Heart right ventricle (tissue), 16 donors: ENCODE results near the gene HPCAL1. TPM values are rescaled to one million over a fixed set of nuclear protein-coding genes. Genes with fewer than 3 reads are reported as not detected.
A peak's percentile ranks its signal among the peaks of the same experiment; 100 is the strongest.

Experiments used
- ATAC-seq, 8 donors: fragments of 200-7000 bp; cut with Tn5 transposase; one replicate each; pipeline ENCODE4 v1.9.1; 2020; ENCODE audit warnings: mild to moderate bottlenecking in 8 of 8, moderate library complexity in 8 of 8, moderate number of reproducible peaks in 1 of 8
- DNase-seq, 2 donors: peaks; one replicate each; pipeline ENCODE4 v3.0.0-alpha.2; 2020
- H3K27ac ChIP-seq, 10 donors: fragments of 200-600 bp; sonication (generic) in 2 of 10; one replicate each; pipeline versions ENCODE4 v1.5.0 to v1.8.0; 2020 to 2022; ENCODE audit warnings: mild to moderate bottlenecking in 3 of 10
- H3K27me3 ChIP-seq, 7 donors: fragments of 200-600 bp; one replicate each; pipeline ENCODE4 v1.8.0; 2021 to 2022; ENCODE audit warnings: mild to moderate bottlenecking in 2 of 7
- H3K36me3 ChIP-seq, 9 donors: fragments of 200-600 bp; sonication (generic) in 1 of 9; one replicate each; pipeline versions ENCODE4 v1.5.0 to v1.8.0; 2020 to 2022; ENCODE audit warnings: mild to moderate bottlenecking in 2 of 9
- H3K4me1 ChIP-seq, 9 donors: fragments of 200-600 bp; sonication (generic) in 1 of 9; one replicate each; pipeline versions ENCODE4 v1.5.0 to v1.8.0; 2020 to 2022; ENCODE audit warnings: mild to moderate bottlenecking in 4 of 9
- H3K4me3 ChIP-seq, 10 donors: fragments of 200-600 bp; sonication (generic) in 2 of 10; one replicate each; pipeline versions ENCODE4 v1.5.0 to v1.8.0; 2020 to 2022; ENCODE audit warnings: mild to moderate bottlenecking in 7 of 10, moderate library complexity in 2 of 10
- H3K9me3 ChIP-seq, 11 donors: fragments of 200-600 bp in 10 of 11; sonication (generic) in 2 of 11; one replicate each; pipeline versions ENCODE4 v1.5.0 to v1.8.0; 2013 to 2022; ENCODE audit warnings: mild to moderate bottlenecking in 2 of 11, control low read depth in 1 of 11, moderate library complexity in 1 of 11
- WGBS, 2 donors: extraction: QIAGEN DNeasy Blood & Tissue Kit; methylation state at CpG; one replicate each; pipeline ENCODE4 v1.1.7; 2013; ENCODE audit warnings: inconsistent platforms in 1 of 2; 5-methylcytosine and 5-hydroxymethylcytosine counted together
- intact Hi-C, 10 donors: fragments of 100-400 bp; cut with DNase I; formaldehyde crosslinking; loops; one replicate each; pipeline versions ENCODE4 v1.11.1 to v1.14.2; 2022
- polyA plus RNA-seq, 2 donors: library from polyadenylated mRNA; stranded (reverse); fragments of 200-250 nt; gene quantifications; one replicate each; pipeline ENCODE4 v1.2.3, GENCODE V29; 2013
- total RNA-seq, 10 donors: library from RNA; stranded (reverse); fragmentation: NEBNext Ultra II Directional in 3 of 10; extraction: Animal tissue kit (Norgen Biotek cat#: 25700) in 3 of 10; gene quantifications; one replicate each; pipeline versions ENCODE4 v1.2.1 to v1.2.4, GENCODE V29; 2021 to 2023
- TF ChIP-seq, protein P1 (sequence below), 9 donors: fragments of 200-600 bp; sonication (generic) in 2 of 9; IDR thresholded peaks; one replicate each; pipeline versions ENCODE4 v1.5.0 to v1.8.0; 2021 to 2022; ENCODE audit warnings: antibody characterized with exemption in 9 of 9, mild to moderate bottlenecking in 5 of 9, moderate library complexity in 1 of 9
- donor health status: Arrhythmogenic right ventricular cardiomyopathy.
- donor health status: ischemic (EF 13 %, LVEDD 7.1; RV severe dilation, severe dysfunction).
- donor health status: healthy with polysubstance abuse.
- donor health status: DM: no; HTN: yes; CAD: no.
- donor health status: DM: no; HTN: no; CAD: no.
- donor health status: ischemic (EF 25% LVEDD 6.9; RV normal size, moderate dysfunction).
- donor health status: ischemic (EF 25% LVEDD 5.7; RV mildly dilated, moderate dysfunction).
- donor health status: healthy.
- donor health status: DM: yes; HTN: yes; CAD: no.
- donor health status: Ischemic cardiomyopathy.
- donor health status: ischemic (EF 35%, LVEDD 5.7; RV mildly dilated, moderate dysfunction).
- donor health status: nonischemic (EF 11% LVEDD 7.7; RV severe dilation, severe dysfunction).
- donor health status: DM: yes; HTN: yes; CAD: no.
- donor health status: PGD.
- donor health status: ischemic (EF 29% LVEDD 5.4; RV normal size, mild dysfunction).
- donor health status: nonischemic (EF 23%, LVEDD 6.1; RV moderate dilation, normal function).

Gene HPCAL1
- total and polyA plus RNA-seq, 12 donors: 15.8 to 49.2 (median 27.5) TPM

DNA sequence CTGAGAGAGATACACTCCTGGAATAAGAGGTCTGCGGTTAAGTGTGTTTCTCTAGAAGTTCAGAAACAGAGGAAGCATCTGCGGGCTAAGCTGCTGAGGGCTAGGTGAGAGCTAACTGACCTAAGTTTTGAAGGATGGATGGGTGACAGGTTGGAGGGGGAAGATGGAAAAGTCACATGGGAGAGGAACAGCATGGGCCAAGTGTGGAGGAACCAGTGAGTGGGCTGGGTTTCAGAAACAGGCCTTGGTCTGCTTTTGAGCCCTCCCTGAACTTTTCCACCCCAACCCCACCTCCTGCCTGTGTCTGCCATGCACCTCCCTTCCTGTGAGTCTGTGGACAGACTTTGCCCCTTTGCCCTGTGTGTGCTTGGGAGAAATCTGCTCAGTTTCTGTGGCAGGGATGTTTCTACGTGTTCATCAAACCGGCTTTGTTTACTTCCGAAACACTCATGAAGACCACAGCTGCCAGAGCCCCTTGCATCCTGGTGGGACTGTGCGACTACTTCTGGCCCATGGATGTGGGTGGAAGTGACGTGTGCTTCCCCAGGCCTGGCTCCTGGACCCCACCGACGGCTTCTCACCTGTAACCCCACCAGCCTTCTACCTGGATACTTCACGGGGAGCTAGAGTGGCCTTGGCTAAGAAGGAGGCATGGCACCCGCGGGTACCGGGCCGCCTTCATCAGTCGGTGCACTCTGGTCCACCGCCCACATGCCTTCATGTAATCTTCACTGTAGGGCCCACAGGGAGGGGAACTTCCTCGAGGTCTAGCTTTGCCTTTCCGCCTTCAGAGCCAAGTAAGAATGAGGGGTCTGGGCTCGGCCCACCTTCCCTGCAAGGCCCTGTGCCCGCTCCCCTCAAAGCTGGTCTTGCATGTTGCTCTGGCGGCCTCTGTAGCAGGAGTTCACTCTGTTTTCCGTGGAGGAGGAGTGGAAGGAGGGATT is 1.4 kb upstream of the HPCAL1 start:
- ATAC-seq: no peak
- Histone ChIP-seq H3K4me3 (peak overlapping the region in 1 of 10 donors; percentile 83), H3K27me3 (no peaks in the 10 kb centered on the region), H3K9me3 (peaks cover 0 to 8% (median 0%) of the 10 kb centered on the region in 11 donors), H3K4me1 (peaks cover 0 to 59% (median 23%) of the 10 kb centered on the region in 9 donors), H3K27ac (peak overlapping the region in 6 of 10 donors; percentile 67 to 90 (median 88)), H3K36me3 (no peaks in the 10 kb centered on the region)
- intact Hi-C loops: loop anchor here in 8 of 10 donors (5.0 to 10.0 kb wide), 7 partner anchors 101 to 176 kb away; partner anchors contain the start of gene RRM2 (in 1 of the 8)
- 90 to 91% methylated on average over 22 of the region's 22 CpGs for WGBS, 2 donors
- DNase-seq: no peak
- TF ChIP-seq, protein P1, sequence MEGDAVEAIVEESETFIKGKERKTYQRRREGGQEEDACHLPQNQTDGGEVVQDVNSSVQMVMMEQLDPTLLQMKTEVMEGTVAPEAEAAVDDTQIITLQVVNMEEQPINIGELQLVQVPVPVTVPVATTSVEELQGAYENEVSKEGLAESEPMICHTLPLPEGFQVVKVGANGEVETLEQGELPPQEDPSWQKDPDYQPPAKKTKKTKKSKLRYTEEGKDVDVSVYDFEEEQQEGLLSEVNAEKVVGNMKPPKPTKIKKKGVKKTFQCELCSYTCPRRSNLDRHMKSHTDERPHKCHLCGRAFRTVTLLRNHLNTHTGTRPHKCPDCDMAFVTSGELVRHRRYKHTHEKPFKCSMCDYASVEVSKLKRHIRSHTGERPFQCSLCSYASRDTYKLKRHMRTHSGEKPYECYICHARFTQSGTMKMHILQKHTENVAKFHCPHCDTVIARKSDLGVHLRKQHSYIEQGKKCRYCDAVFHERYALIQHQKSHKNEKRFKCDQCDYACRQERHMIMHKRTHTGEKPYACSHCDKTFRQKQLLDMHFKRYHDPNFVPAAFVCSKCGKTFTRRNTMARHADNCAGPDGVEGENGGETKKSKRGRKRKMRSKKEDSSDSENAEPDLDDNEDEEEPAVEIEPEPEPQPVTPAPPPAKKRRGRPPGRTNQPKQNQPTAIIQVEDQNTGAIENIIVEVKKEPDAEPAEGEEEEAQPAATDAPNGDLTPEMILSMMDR (IDR thresholded peaks at IDR 0.05): no peak

DNA sequence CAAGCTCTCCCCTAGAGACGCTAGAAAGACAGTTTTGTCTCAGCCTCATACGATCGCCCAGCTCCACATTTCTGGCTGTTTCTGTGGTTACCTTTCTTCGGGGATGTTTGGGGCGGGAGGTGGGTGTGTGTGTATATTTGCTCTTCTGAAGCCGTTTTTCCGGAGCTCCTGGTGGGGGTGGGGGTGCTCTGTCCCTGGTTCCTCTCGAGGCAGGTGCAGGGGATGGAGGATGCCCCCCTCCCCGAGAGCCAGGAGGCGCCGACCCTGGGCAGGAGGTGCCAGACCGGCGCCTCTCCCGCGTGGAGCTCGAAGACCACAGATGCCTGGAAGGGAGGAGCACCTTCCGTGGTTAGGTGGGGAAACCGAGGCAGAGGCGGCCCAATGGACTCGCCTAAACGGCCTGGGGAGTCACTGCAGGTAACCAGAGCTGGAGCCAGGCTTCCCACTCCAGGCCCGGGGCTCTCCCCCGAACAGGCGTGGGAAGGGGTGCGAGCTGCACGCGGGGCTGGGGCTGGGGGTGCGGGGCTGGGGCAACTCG is 694 bp upstream of the HPCAL1 start:
- H3K9me3 ChIP-seq: peaks cover 0 to 8% (median 0%) of the 10 kb centered on the region in 11 donors
- peaks cover 0 to 63% (median 30%) of the 10 kb centered on the region in 9 donors for H3K4me1 ChIP-seq
- H3K4me3 ChIP-seq: peak overlapping the region; percentile 79 to 98 (median 84)
- peak in 3 of 8 donors; percentile 0 to 8 (median 4) for ATAC-seq
- no peak for DNase-seq
- 31 to 36% methylated on average over 27 to 29 of the region's 29 CpGs for WGBS, 2 donors
- intact Hi-C loops: loop anchor here in 8 of 10 donors (2.0 to 10.0 kb wide), 9 partner anchors 100 to 177 kb away; partner anchors contain the start of gene RRM2 (in 1 of the 8)
- no peaks in the 10 kb centered on the region for H3K27me3 ChIP-seq
- TF ChIP-seq, protein P1 (IDR thresholded peaks at IDR 0.05): no peak
- H3K36me3 ChIP-seq: no peaks in the 10 kb centered on the region
- peak overlapping the region in 9 of 10 donors; percentile 67 to 90 (median 88) for H3K27ac ChIP-seq

DNA sequence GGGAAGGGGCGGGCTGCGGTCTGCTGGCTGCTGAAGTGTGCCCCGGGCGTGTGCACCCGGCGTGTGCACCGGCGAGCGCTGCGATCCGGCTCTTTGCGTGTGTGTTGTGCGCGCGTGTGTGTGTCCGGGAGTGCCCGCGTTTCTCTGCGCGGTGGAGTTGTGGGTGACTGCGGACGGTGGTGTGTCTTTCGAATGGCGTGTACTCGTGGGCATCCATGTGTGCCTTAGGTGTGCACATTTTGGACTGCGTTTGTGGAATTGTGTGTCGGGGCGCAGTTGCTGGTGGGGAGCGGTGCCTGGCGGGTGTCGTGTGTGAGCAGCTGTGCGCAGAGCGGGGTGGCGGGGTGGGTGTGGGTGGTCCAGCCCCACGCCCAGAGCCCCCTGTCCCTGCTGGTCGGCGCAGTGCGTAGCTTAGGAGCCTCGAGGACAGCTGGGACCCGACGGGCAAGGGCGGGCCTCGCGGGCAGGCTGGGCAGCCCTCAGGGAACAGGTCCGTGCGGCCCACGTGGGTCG is 533 bp downstream of the HPCAL1 start:
- intact Hi-C loops: loop anchor here in 8 of 10 donors (2.0 to 10.0 kb wide), 9 partner anchors 99 to 178 kb away; partner anchors contain the start of gene RRM2 (in 1 of the 8)
- ATAC-seq (peak in 7 of 8 donors; percentile 5 to 31 (median 15)), DNase-seq (no peak)
- H3K27ac ChIP-seq: peak overlapping the region in 9 of 10 donors; percentile 67 to 90 (median 88)
- peaks cover 2 to 64% (median 39%) of the 10 kb centered on the region in 9 donors for H3K4me1 ChIP-seq
- TF ChIP-seq, protein P1 (IDR thresholded peaks at IDR 0.05): no peak
- H3K9me3 ChIP-seq: peaks cover 0 to 8% (median 0%) of the 10 kb centered on the region in 11 donors
- 1 to 2% methylated on average over 45 to 48 of the region's 48 CpGs for WGBS, 2 donors
- no peaks in the 10 kb centered on the region for H3K27me3 ChIP-seq
- H3K4me3 ChIP-seq: peak overlapping the region; percentile 79 to 98 (median 84)
- H3K36me3 ChIP-seq: no peaks in the 10 kb centered on the region
